Body of pancreas (tissue), 4 donors: ENCODE measurements around the gene THBS1.

Experiments used
- POLR2A ChIP-seq, 3 donors: fragments of 450-650 bp; IDR thresholded peaks; one replicate each; pipeline ENCODE4 v1.6.1; 2016; ENCODE audit warnings: antibody characterized with exemption in 3 of 3, mild to moderate bottlenecking in 2 of 3
- TF ChIP-seq, protein P1 (sequence below), 7 experiments: fragments of 450-650 bp in 4 of 7; fragments of 200-600 bp in 3 of 7; sonication (generic) in 3 of 7; IDR thresholded peaks; one replicate each; pipeline ENCODE4 v1.5.1; 2016 to 2019; ENCODE audit warnings: antibody characterized with exemption in 7 of 7

DNA sequence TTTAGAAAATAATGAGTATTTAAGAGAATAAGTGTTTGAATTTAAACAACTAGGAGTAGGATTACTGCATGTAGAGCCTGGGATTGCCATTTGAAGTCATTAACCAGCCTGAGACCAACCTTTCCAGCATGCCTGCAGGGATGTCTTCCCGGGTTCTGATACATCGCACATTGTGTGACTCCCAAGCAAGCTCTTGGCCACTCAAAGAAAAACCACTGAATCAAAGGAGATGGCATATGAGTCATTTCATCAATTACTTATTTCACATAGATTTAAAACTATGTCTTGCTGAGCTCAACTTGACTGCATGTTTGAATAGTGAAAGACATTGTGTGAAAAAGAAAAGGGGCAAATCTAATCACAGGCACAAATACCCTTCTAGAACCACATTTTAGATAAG, 15.0 kb upstream of the THBS1 start:
- TF ChIP-seq, protein P1, sequence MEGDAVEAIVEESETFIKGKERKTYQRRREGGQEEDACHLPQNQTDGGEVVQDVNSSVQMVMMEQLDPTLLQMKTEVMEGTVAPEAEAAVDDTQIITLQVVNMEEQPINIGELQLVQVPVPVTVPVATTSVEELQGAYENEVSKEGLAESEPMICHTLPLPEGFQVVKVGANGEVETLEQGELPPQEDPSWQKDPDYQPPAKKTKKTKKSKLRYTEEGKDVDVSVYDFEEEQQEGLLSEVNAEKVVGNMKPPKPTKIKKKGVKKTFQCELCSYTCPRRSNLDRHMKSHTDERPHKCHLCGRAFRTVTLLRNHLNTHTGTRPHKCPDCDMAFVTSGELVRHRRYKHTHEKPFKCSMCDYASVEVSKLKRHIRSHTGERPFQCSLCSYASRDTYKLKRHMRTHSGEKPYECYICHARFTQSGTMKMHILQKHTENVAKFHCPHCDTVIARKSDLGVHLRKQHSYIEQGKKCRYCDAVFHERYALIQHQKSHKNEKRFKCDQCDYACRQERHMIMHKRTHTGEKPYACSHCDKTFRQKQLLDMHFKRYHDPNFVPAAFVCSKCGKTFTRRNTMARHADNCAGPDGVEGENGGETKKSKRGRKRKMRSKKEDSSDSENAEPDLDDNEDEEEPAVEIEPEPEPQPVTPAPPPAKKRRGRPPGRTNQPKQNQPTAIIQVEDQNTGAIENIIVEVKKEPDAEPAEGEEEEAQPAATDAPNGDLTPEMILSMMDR (IDR thresholded peaks at IDR 0.05) = no peak
- no peak for TF ChIP-seq POLR2A (IDR thresholded peaks at IDR 0.05)
